ENCODE results near the gene LMO7.

- TF ChIP-seq CTCF (IDR thresholded peaks at IDR 0.05; ENCODE audit: insufficient read depth, low read length) (no peak), POLR2AphosphoS5 (IDR thresholded peaks at IDR 0.05; ENCODE audit: low read depth) (no peak), REST (IDR thresholded peaks at IDR 0.05; ENCODE audit: insufficient replicate concordance, low read depth) (no peak), GABPA (IDR thresholded peaks at IDR 0.05; ENCODE audit: low read depth) (no peak), SPI1 (IDR thresholded peaks at IDR 0.05; ENCODE audit: borderline replicate concordance, low read depth) (no peak)
These were observed 149.0 kb downstream of the LMO7 start for GRCh38 chr13:75785130-75785529.
